ENCODE measurements around the gene VSIG10L2.

Gene VSIG10L2

GRCh38 chr11:125958872-125959400 is 13.1 kb downstream of the VSIG10L2 start:
- TF ChIP-seq, protein P1, sequence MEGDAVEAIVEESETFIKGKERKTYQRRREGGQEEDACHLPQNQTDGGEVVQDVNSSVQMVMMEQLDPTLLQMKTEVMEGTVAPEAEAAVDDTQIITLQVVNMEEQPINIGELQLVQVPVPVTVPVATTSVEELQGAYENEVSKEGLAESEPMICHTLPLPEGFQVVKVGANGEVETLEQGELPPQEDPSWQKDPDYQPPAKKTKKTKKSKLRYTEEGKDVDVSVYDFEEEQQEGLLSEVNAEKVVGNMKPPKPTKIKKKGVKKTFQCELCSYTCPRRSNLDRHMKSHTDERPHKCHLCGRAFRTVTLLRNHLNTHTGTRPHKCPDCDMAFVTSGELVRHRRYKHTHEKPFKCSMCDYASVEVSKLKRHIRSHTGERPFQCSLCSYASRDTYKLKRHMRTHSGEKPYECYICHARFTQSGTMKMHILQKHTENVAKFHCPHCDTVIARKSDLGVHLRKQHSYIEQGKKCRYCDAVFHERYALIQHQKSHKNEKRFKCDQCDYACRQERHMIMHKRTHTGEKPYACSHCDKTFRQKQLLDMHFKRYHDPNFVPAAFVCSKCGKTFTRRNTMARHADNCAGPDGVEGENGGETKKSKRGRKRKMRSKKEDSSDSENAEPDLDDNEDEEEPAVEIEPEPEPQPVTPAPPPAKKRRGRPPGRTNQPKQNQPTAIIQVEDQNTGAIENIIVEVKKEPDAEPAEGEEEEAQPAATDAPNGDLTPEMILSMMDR (IDR thresholded peaks at IDR 0.05; ENCODE audit: low read depth, low read length) = no peak
- no peak for DNase-seq (ENCODE audit: extremely low read depth, low read depth)

DNA sequence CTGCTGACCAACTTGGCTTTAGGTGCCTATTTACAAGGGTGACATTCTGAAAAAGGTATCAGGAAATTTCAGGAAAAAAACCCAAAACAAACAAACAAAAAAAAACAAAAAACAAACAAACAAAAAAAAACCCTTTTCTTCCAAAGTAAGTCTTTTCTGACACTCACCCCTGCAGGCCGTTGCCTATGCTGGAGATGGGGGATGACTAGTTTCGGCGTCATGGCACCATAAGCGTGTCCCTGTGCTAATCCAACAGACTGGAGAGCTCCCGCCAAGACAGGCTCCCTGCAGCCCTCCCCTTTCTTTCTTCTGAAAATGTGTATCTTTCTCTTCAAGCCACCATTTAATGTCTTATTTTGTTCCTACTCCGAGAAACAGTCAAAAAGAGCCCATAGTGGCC is 13.7 kb downstream of the VSIG10L2 start:
- TF ChIP-seq, protein P1 (IDR thresholded peaks at IDR 0.05; ENCODE audit: low read depth, low read length) = no peak
- no peak for DNase-seq (ENCODE audit: extremely low read depth, low read depth)

DNA sequence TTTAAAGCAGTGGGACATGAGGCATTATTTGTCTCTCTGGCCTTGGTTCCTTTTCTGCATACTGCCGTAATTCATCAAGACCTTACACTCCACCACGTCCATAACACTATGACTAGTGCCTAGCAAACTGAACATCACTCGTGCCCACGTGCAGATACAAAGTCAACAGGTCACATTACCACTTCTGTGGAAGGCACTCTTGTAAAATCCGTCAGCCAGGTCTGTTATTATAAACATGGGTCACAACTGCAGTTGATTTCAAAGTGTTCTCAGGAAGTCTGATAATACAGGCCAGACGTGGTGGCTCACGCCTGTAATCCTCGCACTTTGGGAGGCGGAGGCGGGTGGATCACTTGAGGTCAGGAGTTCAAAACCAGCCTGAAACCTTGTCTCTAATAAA is 14.1 kb downstream of the VSIG10L2 start:
- TF ChIP-seq, protein P1 (IDR thresholded peaks at IDR 0.05; ENCODE audit: low read depth, low read length) = no peak
- DNase-seq (ENCODE audit: extremely low read depth, low read depth) = no peak

DNA sequence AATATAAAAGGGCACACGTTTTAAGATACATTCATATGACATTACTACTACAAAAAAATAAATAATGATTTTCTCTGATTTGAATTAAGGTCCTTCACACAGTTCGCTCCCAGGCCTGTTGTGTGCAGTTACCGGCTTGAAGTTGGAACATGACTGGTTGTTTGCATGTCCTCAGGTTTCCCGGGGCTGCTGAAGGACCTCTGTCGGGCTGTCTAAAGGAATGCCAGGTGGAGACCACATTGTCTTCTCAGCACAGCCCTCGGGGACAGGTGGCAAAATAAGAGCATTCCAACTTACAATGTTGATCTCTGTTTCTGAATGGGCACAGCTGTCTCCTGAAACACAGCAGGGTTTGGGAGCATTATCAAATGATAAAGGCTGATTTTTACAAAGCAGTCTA is 14.9 kb downstream of the VSIG10L2 start:
- DNase-seq (ENCODE audit: extremely low read depth, low read depth) = no peak
- TF ChIP-seq, protein P1 (IDR thresholded peaks at IDR 0.05; ENCODE audit: low read depth, low read length) = no peak

- TF ChIP-seq, protein P1 (IDR thresholded peaks at IDR 0.05; ENCODE audit: low read depth, low read length) = no peak
- DNase-seq (ENCODE audit: extremely low read depth, low read depth) = no peak
Measured at GRCh38 chr11:125967515-125967914, 21.7 kb downstream of the VSIG10L2 start.

GRCh38 chr11:125968354-125968753 is 22.5 kb downstream of the VSIG10L2 start:
- DNase-seq (ENCODE audit: extremely low read depth, low read depth) = no peak
- TF ChIP-seq, protein P1 (IDR thresholded peaks at IDR 0.05; ENCODE audit: low read depth, low read length) = no peak

- TF ChIP-seq, protein P1 (IDR thresholded peaks at IDR 0.05; ENCODE audit: low read depth, low read length) = no peak
- no peak for DNase-seq (ENCODE audit: extremely low read depth, low read depth)
Measured at GRCh38 chr11:125971618-125972017, 25.8 kb downstream of the VSIG10L2 start.

Data from AG09319 (cell line).